ENCODE measurements around the gene RIPK3.

- TF ChIP-seq CTCF (IDR thresholded peaks at IDR 0.05; ENCODE audit: low read depth, low read length, missing input control) (no peak), YY1 (IDR thresholded peaks at IDR 0.05) (no peak), RAD21 (IDR thresholded peaks at IDR 0.05) (no peak), SP1 (IDR thresholded peaks at IDR 0.05) (peak; percentile 2), ZBTB33 (IDR thresholded peaks at IDR 0.05) (no peak), TAF1 (conservative IDR thresholded peaks at IDR 0.05) (no peak), EGR1 (IDR thresholded peaks at IDR 0.05; ENCODE audit: low read depth in 2 of 2) (no peak), NR2F2 (IDR thresholded peaks at IDR 0.05) (no peak), GABPA (IDR thresholded peaks at IDR 0.05 in 1 of 2, conservative IDR thresholded peaks at IDR 0.05 in 1 of 2) (no peak), HNF4A (conservative IDR thresholded peaks at IDR 0.05) (no peak), REST (IDR thresholded peaks at IDR 0.05) (no peak)
- TF ChIP-seq, protein P1, sequence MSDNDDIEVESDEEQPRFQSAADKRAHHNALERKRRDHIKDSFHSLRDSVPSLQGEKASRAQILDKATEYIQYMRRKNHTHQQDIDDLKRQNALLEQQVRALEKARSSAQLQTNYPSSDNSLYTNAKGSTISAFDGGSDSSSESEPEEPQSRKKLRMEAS (IDR thresholded peaks at IDR 0.05): no peak
- TF ChIP-seq, protein P2, sequence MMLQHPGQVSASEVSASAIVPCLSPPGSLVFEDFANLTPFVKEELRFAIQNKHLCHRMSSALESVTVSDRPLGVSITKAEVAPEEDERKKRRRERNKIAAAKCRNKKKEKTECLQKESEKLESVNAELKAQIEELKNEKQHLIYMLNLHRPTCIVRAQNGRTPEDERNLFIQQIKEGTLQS (IDR thresholded peaks at IDR 0.05): no peak
Measured at GRCh38 chr14:24366721-24367513, 27.1 kb upstream of the RIPK3 start.

Measured in liver (tissue), 3 donors.